SK-N-SH treated with all-trans-retinoic acid at 6 μM for 48 hours (cell line): ENCODE results near the gene USP48.

ENCODE experiments used
- ATAC-seq: fragments of 200-7000 bp; cut with Tn5 transposase; 3 replicates; pipeline ENCODE4 v1.9.1; 2020; ENCODE audit warnings: mild to moderate bottlenecking, moderate library complexity
- ARNTL ChIP-seq: fragments of 450-650 bp; formaldehyde crosslinking; IDR thresholded peaks from 2 replicates; pipeline ENCODE4 v1.5.0; 2020; ENCODE audit warnings: low read depth, mild to moderate bottlenecking, moderate library complexity, borderline replicate concordance
- BACH2 ChIP-seq: fragments of 250-450 bp; sonication (Bioruptor Pico); IDR thresholded peaks from 2 replicates; pipeline ENCODE4 v1.9.0; 2021; ENCODE audit warnings: mild to moderate bottlenecking, borderline replicate concordance
- CSDC2 ChIP-seq: fragments of 250-450 bp; sonication (Bioruptor Pico); IDR thresholded peaks from 2 replicates; pipeline ENCODE4 v1.5.0; 2020; ENCODE audit warnings: mild to moderate bottlenecking, moderate library complexity
- ESRRG ChIP-seq: fragments of 250-450 bp; sonication (Bioruptor Pico); IDR thresholded peaks from 2 replicates; pipeline ENCODE4 v1.6.1; 2021; ENCODE audit warnings: mild to moderate bottlenecking
- ISL1 ChIP-seq: fragments of 250-450 bp; sonication (Bioruptor Pico); IDR thresholded peaks from 2 replicates; pipeline ENCODE4 v2.1.2; 2022; ENCODE audit warnings: mild to moderate bottlenecking, moderate library complexity
- OSR1 ChIP-seq: fragments of 250-450 bp; sonication (Bioruptor Pico); IDR thresholded peaks from 2 replicates; pipeline ENCODE4 v1.8.0; 2022; ENCODE audit warnings: moderate library complexity, mild to moderate bottlenecking, inconsistent platforms
- PPARA ChIP-seq: fragments of 250-450 bp; sonication (Bioruptor Pico); IDR thresholded peaks from 2 replicates; pipeline ENCODE4 v1.5.0; 2020; ENCODE audit warnings: mild to moderate bottlenecking, borderline replicate concordance
- RARB ChIP-seq: fragments of 250-450 bp; sonication (Bioruptor Pico); IDR thresholded peaks from 2 replicates; pipeline ENCODE4 v1.8.0; 2021; ENCODE audit warnings: mild to moderate bottlenecking, moderate library complexity
- SNAI2 ChIP-seq: fragments of 250-450 bp; sonication (Bioruptor Pico); IDR thresholded peaks from 2 replicates; pipeline ENCODE4 v1.5.0; 2020; ENCODE audit warnings: mild to moderate bottlenecking, moderate library complexity
- TCF4 ChIP-seq: fragments of 250-450 bp; sonication (Bioruptor Pico); IDR thresholded peaks from 2 replicates; pipeline ENCODE4 v1.8.0; 2021; ENCODE audit warnings: mild to moderate bottlenecking, moderate library complexity, borderline replicate concordance
- TOX ChIP-seq: fragments of 250-450 bp; sonication (Bioruptor Pico); IDR thresholded peaks from 2 replicates; pipeline ENCODE4 v1.8.0; 2021; ENCODE audit warnings: mild to moderate bottlenecking, moderate library complexity, borderline replicate concordance
- ZC3H10 ChIP-seq: fragments of 250-450 bp; sonication (Bioruptor Pico); IDR thresholded peaks from 2 replicates; pipeline ENCODE4 v1.5.1; 2021; ENCODE audit warnings: mild to moderate bottlenecking, moderate library complexity
- ZFP3 ChIP-seq: fragments of 250-450 bp; sonication (Bioruptor Pico); IDR thresholded peaks from 2 replicates; pipeline ENCODE4 v1.5.0; 2020; ENCODE audit warnings: mild to moderate bottlenecking, moderate library complexity
- ZFP30 ChIP-seq: fragments of 450-650 bp; formaldehyde crosslinking; IDR thresholded peaks from 2 replicates; pipeline ENCODE4 v1.5.0; 2022; ENCODE audit warnings: mild to moderate bottlenecking, moderate library complexity
- ZNF565 ChIP-seq: fragments of 450-650 bp; formaldehyde crosslinking; conservative IDR thresholded peaks from 2 replicates; pipeline ENCODE4 v1.5.0; 2020; ENCODE audit warnings: low read depth, mild to moderate bottlenecking, moderate library complexity
- ZNF70 ChIP-seq: fragments of 450-650 bp; formaldehyde crosslinking; IDR thresholded peaks from 2 replicates; pipeline ENCODE4 v1.5.0; 2020; ENCODE audit warnings: mild to moderate bottlenecking, moderate library complexity
- TF ChIP-seq, protein P1 (sequence below): fragments of 250-450 bp; sonication (Bioruptor Pico); IDR thresholded peaks from 2 replicates; pipeline ENCODE4 v1.5.0; 2020; ENCODE audit warnings: mild to moderate bottlenecking, moderate library complexity
- TF ChIP-seq, protein P2 (sequence below): fragments of 250-450 bp; sonication (Bioruptor Pico); IDR thresholded peaks from 2 replicates; pipeline ENCODE4 v1.5.1; 2020; ENCODE audit warnings: low read depth, mild to moderate bottlenecking, moderate library complexity
- TF ChIP-seq, protein P3 (sequence below): fragments of 250-450 bp; sonication (Bioruptor Pico); IDR thresholded peaks from 2 replicates; pipeline ENCODE4 v1.8.0; 2021; ENCODE audit warnings: low read depth, mild to moderate bottlenecking, moderate library complexity, borderline replicate concordance
- TF ChIP-seq, protein P4 (sequence below): fragments of 250-450 bp; sonication (Bioruptor Pico); IDR thresholded peaks from 2 replicates; pipeline ENCODE4 v1.8.0; 2020; ENCODE audit warnings: mild to moderate bottlenecking, moderate library complexity, borderline replicate concordance

Gene USP48

DNA sequence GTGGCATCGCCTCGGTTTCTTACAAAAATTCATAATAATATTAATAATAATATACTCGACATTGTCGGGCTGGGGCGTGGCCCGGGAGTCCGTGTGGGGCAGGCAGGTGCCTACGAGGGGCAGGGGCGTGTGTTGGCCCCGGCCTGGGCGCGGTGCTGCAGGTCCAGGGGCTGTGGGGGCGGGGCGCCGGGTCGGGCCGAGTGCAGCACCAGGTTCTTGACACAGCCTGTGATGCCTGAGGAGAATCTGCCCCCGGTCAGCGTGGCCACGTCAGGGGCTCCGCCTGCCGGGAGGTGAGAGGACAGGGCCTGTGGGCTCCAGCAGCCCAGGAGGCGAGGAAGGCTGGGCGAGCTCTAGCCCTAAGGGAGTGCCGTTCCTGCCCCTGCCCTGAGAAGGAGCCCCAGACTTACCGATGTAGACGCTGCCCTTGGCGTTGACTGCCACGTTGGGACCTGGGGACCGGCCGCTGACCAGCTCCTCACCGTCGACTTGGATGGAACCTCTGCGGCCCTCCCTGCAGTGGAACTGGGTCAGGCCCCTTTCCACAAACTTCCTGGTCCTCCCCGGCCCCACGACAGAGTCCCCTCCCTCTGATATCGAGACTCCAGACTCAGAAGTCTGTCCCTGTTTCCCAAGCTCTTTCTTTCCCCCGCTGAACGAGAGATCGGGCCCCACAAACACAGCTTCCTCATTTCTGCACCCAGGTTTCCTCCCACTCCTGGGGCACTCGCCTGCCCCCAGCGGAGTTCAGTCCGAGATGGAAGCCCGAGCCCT is 40.4 kb upstream of the USP48 start:
- no peak; the same call in 2 of the 3 replicates for ATAC-seq
- TF ChIP-seq CSDC2 (no peak), RARB (no peak), ZNF565 (CRISPR knock-in tag) (no peak), PPARA (no peak), ZNF70 (CRISPR knock-in tag) (no peak), TOX (CRISPR knock-in tag) (no peak)
- TF ChIP-seq, protein P1, sequence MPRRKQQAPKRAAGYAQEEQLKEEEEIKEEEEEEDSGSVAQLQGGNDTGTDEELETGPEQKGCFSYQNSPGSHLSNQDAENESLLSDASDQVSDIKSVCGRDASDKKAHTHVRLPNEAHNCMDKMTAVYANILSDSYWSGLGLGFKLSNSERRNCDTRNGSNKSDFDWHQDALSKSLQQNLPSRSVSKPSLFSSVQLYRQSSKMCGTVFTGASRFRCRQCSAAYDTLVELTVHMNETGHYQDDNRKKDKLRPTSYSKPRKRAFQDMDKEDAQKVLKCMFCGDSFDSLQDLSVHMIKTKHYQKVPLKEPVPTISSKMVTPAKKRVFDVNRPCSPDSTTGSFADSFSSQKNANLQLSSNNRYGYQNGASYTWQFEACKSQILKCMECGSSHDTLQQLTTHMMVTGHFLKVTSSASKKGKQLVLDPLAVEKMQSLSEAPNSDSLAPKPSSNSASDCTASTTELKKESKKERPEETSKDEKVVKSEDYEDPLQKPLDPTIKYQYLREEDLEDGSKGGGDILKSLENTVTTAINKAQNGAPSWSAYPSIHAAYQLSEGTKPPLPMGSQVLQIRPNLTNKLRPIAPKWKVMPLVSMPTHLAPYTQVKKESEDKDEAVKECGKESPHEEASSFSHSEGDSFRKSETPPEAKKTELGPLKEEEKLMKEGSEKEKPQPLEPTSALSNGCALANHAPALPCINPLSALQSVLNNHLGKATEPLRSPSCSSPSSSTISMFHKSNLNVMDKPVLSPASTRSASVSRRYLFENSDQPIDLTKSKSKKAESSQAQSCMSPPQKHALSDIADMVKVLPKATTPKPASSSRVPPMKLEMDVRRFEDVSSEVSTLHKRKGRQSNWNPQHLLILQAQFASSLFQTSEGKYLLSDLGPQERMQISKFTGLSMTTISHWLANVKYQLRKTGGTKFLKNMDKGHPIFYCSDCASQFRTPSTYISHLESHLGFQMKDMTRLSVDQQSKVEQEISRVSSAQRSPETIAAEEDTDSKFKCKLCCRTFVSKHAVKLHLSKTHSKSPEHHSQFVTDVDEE (CRISPR knock-in tag): no peak
- TF ChIP-seq, protein P2, sequence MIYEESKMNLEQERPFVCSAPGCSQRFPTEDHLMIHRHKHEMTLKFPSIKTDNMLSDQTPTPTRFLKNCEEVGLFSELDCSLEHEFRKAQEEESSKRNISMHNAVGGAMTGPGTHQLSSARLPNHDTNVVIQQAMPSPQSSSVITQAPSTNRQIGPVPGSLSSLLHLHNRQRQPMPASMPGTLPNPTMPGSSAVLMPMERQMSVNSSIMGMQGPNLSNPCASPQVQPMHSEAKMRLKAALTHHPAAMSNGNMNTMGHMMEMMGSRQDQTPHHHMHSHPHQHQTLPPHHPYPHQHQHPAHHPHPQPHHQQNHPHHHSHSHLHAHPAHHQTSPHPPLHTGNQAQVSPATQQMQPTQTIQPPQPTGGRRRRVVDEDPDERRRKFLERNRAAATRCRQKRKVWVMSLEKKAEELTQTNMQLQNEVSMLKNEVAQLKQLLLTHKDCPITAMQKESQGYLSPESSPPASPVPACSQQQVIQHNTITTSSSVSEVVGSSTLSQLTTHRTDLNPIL (CRISPR knock-in tag): no peak
- TF ChIP-seq, protein P3, sequence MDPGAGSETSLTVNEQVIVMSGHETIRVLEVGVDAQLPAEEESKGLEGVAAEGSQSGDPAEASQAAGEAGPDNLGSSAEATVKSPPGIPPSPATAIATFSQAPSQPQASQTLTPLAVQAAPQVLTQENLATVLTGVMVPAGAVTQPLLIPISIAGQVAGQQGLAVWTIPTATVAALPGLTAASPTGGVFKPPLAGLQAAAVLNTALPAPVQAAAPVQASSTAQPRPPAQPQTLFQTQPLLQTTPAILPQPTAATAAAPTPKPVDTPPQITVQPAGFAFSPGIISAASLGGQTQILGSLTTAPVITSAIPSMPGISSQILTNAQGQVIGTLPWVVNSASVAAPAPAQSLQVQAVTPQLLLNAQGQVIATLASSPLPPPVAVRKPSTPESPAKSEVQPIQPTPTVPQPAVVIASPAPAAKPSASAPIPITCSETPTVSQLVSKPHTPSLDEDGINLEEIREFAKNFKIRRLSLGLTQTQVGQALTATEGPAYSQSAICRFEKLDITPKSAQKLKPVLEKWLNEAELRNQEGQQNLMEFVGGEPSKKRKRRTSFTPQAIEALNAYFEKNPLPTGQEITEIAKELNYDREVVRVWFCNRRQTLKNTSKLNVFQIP: no peak
- TF ChIP-seq, all 23 proteins: peak for 0

DNA sequence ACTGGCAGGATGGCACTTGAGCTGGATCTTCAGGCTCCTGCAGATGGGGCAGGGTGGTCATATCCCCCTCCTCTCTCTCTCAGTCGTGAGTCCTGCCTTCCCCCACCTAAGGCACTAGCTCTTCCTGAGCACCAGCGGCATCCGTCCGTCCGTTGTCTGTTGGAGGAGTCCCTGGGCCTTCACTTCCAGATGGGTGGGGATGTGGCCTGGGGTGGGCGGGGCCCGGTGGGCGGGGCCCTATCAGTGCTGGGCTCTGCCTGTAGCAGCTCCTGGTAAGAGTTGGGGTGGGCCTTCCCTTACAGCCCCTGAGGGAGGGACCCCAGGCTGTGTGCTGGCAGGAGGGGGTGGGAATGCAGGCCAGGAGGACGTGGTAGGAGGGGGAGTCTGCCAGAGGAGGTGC is 39.4 kb upstream of the USP48 start:
- TF ChIP-seq ARNTL (CRISPR knock-in tag): no peak
- no peak for TF ChIP-seq RARB
- TF ChIP-seq ZNF70 (CRISPR knock-in tag): no peak
- TF ChIP-seq ZFP30 (CRISPR knock-in tag): no peak
- TF ChIP-seq BACH2 (CRISPR knock-in tag): no peak
- TF ChIP-seq ZNF565 (CRISPR knock-in tag): no peak
- no peak for TF ChIP-seq ZC3H10
- no peak for TF ChIP-seq ESRRG (CRISPR knock-in tag)
- no peak for TF ChIP-seq SNAI2 (CRISPR knock-in tag)
- no peak for TF ChIP-seq ISL1 (CRISPR knock-in tag)
- TF ChIP-seq, protein P2 (CRISPR knock-in tag): no peak
- no peak for TF ChIP-seq TCF4 (CRISPR knock-in tag)
- TF ChIP-seq PPARA: no peak
- no peak for TF ChIP-seq TOX (CRISPR knock-in tag)
- no peak for TF ChIP-seq CSDC2
- TF ChIP-seq OSR1 (CRISPR knock-in tag): no peak

DNA sequence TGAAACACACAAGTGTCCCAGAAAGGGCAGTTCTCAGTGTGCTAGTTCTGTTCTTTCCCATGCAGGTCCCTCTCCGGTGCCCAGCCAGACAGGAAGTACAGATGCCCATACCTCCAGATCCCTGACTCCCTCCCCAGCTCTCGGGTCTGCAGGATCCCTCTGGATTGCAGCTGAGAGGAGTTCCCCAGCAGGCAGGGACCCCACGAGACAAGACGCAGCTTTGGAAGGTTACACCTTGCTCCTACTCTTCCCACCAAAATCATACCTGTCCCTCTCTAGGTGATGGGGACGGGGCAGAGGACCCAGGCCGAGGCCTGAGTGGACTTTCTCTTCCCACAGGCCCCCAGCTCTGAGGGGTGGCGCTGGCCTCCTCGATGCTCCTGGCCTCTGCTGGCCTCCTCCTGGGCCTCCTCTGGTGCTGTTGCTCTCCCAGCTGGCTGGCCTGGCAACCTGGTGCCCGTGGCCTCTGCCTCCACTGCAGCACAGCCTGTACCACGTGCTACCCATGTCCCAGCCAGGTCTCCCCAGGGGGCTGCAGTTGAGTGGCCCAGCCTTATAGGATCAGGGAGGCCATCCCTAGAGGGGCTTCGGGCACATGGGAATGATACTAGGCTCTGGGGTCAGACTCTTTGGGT is 38.6 kb upstream of the USP48 start:
- ATAC-seq: no peak
- TF ChIP-seq ISL1 (CRISPR knock-in tag) (no peak), ZC3H10 (no peak), RARB (no peak), ZFP30 (CRISPR knock-in tag) (no peak), ZFP3 (no peak), ZNF70 (CRISPR knock-in tag) (no peak), CSDC2 (no peak), ESRRG (CRISPR knock-in tag) (no peak)
- TF ChIP-seq, protein P4, sequence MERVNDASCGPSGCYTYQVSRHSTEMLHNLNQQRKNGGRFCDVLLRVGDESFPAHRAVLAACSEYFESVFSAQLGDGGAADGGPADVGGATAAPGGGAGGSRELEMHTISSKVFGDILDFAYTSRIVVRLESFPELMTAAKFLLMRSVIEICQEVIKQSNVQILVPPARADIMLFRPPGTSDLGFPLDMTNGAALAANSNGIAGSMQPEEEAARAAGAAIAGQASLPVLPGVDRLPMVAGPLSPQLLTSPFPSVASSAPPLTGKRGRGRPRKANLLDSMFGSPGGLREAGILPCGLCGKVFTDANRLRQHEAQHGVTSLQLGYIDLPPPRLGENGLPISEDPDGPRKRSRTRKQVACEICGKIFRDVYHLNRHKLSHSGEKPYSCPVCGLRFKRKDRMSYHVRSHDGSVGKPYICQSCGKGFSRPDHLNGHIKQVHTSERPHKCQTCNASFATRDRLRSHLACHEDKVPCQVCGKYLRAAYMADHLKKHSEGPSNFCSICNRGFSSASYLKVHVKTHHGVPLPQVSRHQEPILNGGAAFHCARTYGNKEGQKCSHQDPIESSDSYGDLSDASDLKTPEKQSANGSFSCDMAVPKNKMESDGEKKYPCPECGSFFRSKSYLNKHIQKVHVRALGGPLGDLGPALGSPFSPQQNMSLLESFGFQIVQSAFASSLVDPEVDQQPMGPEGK (CRISPR knock-in tag): no peak
- TF ChIP-seq, protein P1 (CRISPR knock-in tag): no peak
- TF ChIP-seq, protein P2 (CRISPR knock-in tag): no peak
- TF ChIP-seq, protein P3: no peak

More for the DNA sequence above, 39.4 kb upstream of the USP48 start:
- peak; percentile 26; the same call in 2 of the 3 replicates for ATAC-seq
